T-helper 2 cell treated with Interferon-gamma antibody and Interleukin-4, amounts not matched to agents 5 μg/mL and 100 μg/mL, for 36 hours (primary cell): Measurements from ENCODE around the gene APOL4.
A peak's percentile ranks its signal among the peaks of the same experiment; 100 is the strongest.
"Not testable (repeated sequence)": the region's sequence is repeated elsewhere in the genome, so short reads cannot be mapped to it uniquely, and the experiment has no call there.

Experiments used
- DNase-seq: peaks from one replicate; pipeline ENCODE4 v3.0.0; 2021; ENCODE audit warnings: low spot score
- H3K27ac Mint-ChIP-seq: one replicate; pipeline ENCODE4 v1.8.0; 2021; ENCODE audit warnings: mild to moderate bottlenecking, mixed read lengths
- H3K27me3 Mint-ChIP-seq: one replicate; pipeline ENCODE4 v1.8.0; 2021; ENCODE audit warnings: low read depth, mixed read lengths
- H3K36me3 Mint-ChIP-seq: one replicate; pipeline ENCODE4 v1.8.0; 2021; ENCODE audit warnings: low read depth, mixed read lengths
- H3K4me1 Mint-ChIP-seq: one replicate; pipeline ENCODE4 v1.8.0; 2021; ENCODE audit warnings: low read depth, mixed read lengths
- H3K4me3 Mint-ChIP-seq: one replicate; pipeline ENCODE4 v1.8.0; 2022; ENCODE audit warnings: mild to moderate bottlenecking, moderate library complexity, mixed read lengths
- H3K9me3 Mint-ChIP-seq: one replicate; pipeline ENCODE4 v1.8.0; 2021; ENCODE audit warnings: mixed read lengths

Gene APOL4

GRCh38 chr22:36156515-36157419, 44.8 kb downstream of the APOL4 start:
- peak overlapping the region; percentile 94 for H3K4me3 Mint-ChIP-seq
- no peaks in the 10 kb centered on the region for H3K27me3 Mint-ChIP-seq
- H3K27ac Mint-ChIP-seq, result peak overlapping the region; percentile 94
- peaks cover 69% of the 10 kb centered on the region for H3K4me1 Mint-ChIP-seq
- DNase-seq, result peak; percentile 60
- peaks cover 6% of the 10 kb centered on the region for H3K9me3 Mint-ChIP-seq
- peaks cover 64% of the 10 kb centered on the region for H3K36me3 Mint-ChIP-seq

- no peak for DNase-seq
- Mint-ChIP-seq H3K36me3 (peaks cover 70% of the 10 kb centered on the region), H3K27me3 (no peaks in the 10 kb centered on the region), H3K9me3 (peaks cover 8% of the 10 kb centered on the region), H3K4me1 (peaks cover 66% of the 10 kb centered on the region), H3K4me3 (peak overlapping the region; percentile 94), H3K27ac (peak overlapping the region; percentile 94)
Measured at GRCh38 chr22:36156119-36156514, 45.5 kb downstream of the APOL4 start.

GRCh38 chr22:36155702-36156101, 45.9 kb downstream of the APOL4 start:
- Mint-ChIP-seq H3K9me3 (peaks cover 8% of the 10 kb centered on the region), H3K27ac (peak overlapping the region; percentile 44), H3K4me3 (peak overlapping the region; percentile 94), H3K27me3 (no peaks in the 10 kb centered on the region), H3K4me1 (peaks cover 66% of the 10 kb centered on the region), H3K36me3 (peaks cover 74% of the 10 kb centered on the region)
- no peak for DNase-seq

- Mint-ChIP-seq H3K27ac (no peak overlapping the region), H3K4me1 (peaks cover 62% of the 10 kb centered on the region), H3K4me3 (peak overlapping the region; percentile 3), H3K36me3 (peaks cover 82% of the 10 kb centered on the region), H3K9me3 (peaks cover 8% of the 10 kb centered on the region), H3K27me3 (no peaks in the 10 kb centered on the region)
- no peak for DNase-seq
Measured at GRCh38 chr22:36154423-36154945, 47.1 kb downstream of the APOL4 start.

- no peak for DNase-seq
- no peaks in the 10 kb centered on the region for H3K27me3 Mint-ChIP-seq
- peaks cover 82% of the 10 kb centered on the region for H3K36me3 Mint-ChIP-seq
- H3K9me3 Mint-ChIP-seq, result peaks cover 8% of the 10 kb centered on the region
- H3K4me3 Mint-ChIP-seq, result no peak overlapping the region
- H3K4me1 Mint-ChIP-seq, result peaks cover 56% of the 10 kb centered on the region
- no peak overlapping the region for H3K27ac Mint-ChIP-seq
Measured at GRCh38 chr22:36153501-36154422, 47.8 kb downstream of the APOL4 start.

- H3K27me3 Mint-ChIP-seq, H3K9me3 Mint-ChIP-seq, H3K27ac Mint-ChIP-seq, H3K4me3 Mint-ChIP-seq, DNase-seq: not testable (repeated sequence)
- peaks cover 81% of the 10 kb centered on the region for H3K36me3 Mint-ChIP-seq
- peaks cover 49% of the 10 kb centered on the region for H3K4me1 Mint-ChIP-seq
Measured at GRCh38 chr22:36152821-36153220, 48.8 kb downstream of the APOL4 start.

GRCh38 chr22:36152088-36152487, 49.5 kb downstream of the APOL4 start:
- Mint-ChIP-seq H3K9me3 (peaks cover 8% of the 10 kb centered on the region), H3K27me3 (no peaks in the 10 kb centered on the region), H3K27ac (no peak overlapping the region), H3K36me3 (peaks cover 78% of the 10 kb centered on the region), H3K4me1 (peaks cover 43% of the 10 kb centered on the region), H3K4me3 (no peak overlapping the region)
- DNase-seq, result no peak

GRCh38 chr22:36151006-36151595, 50.5 kb downstream of the APOL4 start:
- no peak for DNase-seq
- peaks cover 33% of the 10 kb centered on the region for H3K4me1 Mint-ChIP-seq
- no peaks in the 10 kb centered on the region for H3K27me3 Mint-ChIP-seq
- H3K36me3 Mint-ChIP-seq, result peaks cover 68% of the 10 kb centered on the region
- H3K9me3 Mint-ChIP-seq, result peaks cover 8% of the 10 kb centered on the region
- peak overlapping the region; percentile 42 for H3K27ac Mint-ChIP-seq
- no peak overlapping the region for H3K4me3 Mint-ChIP-seq

GRCh38 chr22:36149441-36149840, 52.2 kb downstream of the APOL4 start:
- Mint-ChIP-seq H3K36me3 (peaks cover 64% of the 10 kb centered on the region), H3K9me3 (peaks cover 8% of the 10 kb centered on the region), H3K27me3 (no peaks in the 10 kb centered on the region), H3K27ac (no peak overlapping the region), H3K4me1 (peaks cover 24% of the 10 kb centered on the region), H3K4me3 (no peak overlapping the region)
- no peak for DNase-seq

- Mint-ChIP-seq H3K27me3 (no peaks in the 10 kb centered on the region), H3K36me3 (peaks cover 63% of the 10 kb centered on the region), H3K4me3 (no peak overlapping the region), H3K9me3 (peaks cover 8% of the 10 kb centered on the region), H3K4me1 (peaks cover 17% of the 10 kb centered on the region), H3K27ac (no peak overlapping the region)
- no peak for DNase-seq
Measured at GRCh38 chr22:36148411-36148810, 53.2 kb downstream of the APOL4 start.

- no peak for DNase-seq
- H3K9me3 Mint-ChIP-seq, result peaks cover 7% of the 10 kb centered on the region
- H3K27me3 Mint-ChIP-seq, result no peaks in the 10 kb centered on the region
- H3K36me3 Mint-ChIP-seq, result peaks cover 66% of the 10 kb centered on the region
- H3K4me3 Mint-ChIP-seq, result no peak overlapping the region
- peaks cover 16% of the 10 kb centered on the region for H3K4me1 Mint-ChIP-seq
- H3K27ac Mint-ChIP-seq, result no peak overlapping the region
Measured at GRCh38 chr22:36147196-36147791, 54.3 kb downstream of the APOL4 start.

- Mint-ChIP-seq H3K27me3 (no peaks in the 10 kb centered on the region), H3K4me3 (no peak overlapping the region), H3K4me1 (peaks cover 5% of the 10 kb centered on the region), H3K27ac (no peak overlapping the region), H3K36me3 (peaks cover 64% of the 10 kb centered on the region), H3K9me3 (no peaks in the 10 kb centered on the region)
- DNase-seq, result no peak
Measured at GRCh38 chr22:36145881-36146280, 55.7 kb downstream of the APOL4 start.

- H3K4me1 Mint-ChIP-seq, result peaks cover 2% of the 10 kb centered on the region
- H3K4me3 Mint-ChIP-seq, result no peak overlapping the region
- no peaks in the 10 kb centered on the region for H3K9me3 Mint-ChIP-seq
- no peak for DNase-seq
- H3K27ac Mint-ChIP-seq, result no peak overlapping the region
- no peaks in the 10 kb centered on the region for H3K27me3 Mint-ChIP-seq
- peaks cover 63% of the 10 kb centered on the region for H3K36me3 Mint-ChIP-seq
Measured at GRCh38 chr22:36144886-36145541, 56.6 kb downstream of the APOL4 start.
